ENCODE data around the gene AOC2. TPM values are rescaled to one million over a fixed set of nuclear protein-coding genes. Genes with fewer than 3 reads are reported as not detected.
A peak's percentile ranks its signal among the peaks of the same experiment; 100 is the strongest.

AOC2 gene
- polyA plus RNA-seq, 1 of the 3 experiments (the other 2 are of a cell fraction): 0.33 TPM

- TF ChIP-seq FOXJ3 (CRISPR knock-in tag; IDR thresholded peaks at IDR 0.05): no peak
Measured at GRCh38 chr17:42891539-42892152, 47.3 kb downstream of the AOC2 start (continued).

GRCh38 chr17:42893359-42893758 lies 49.0 kb downstream of the AOC2 start:
- H3K4me1 ChIP-seq (ENCODE audit: control insufficient read depth in 1 of 2, insufficient read depth in 2 of 2, low read depth in 1 of 2, low read length in 1 of 2): no peaks in the 10 kb centered on the region
- POLR2A ChIA-PET: no interaction called here
- no peaks in the 10 kb centered on the region for H3K79me2 ChIP-seq (ENCODE audit: insufficient read depth)
- 0 out of 2 replicates have a peak overlapping the region, but pooled peaks have one; percentile 5 for H3K4me2 ChIP-seq
- no peaks in the 10 kb centered on the region for H3K9me2 ChIP-seq
- no peaks in the 10 kb centered on the region; the same call in 1 of the 2 replicates for H3K27me3 ChIP-seq (ENCODE audit: insufficient read depth)
- no peaks in the 10 kb centered on the region for H4K20me1 ChIP-seq (ENCODE audit: insufficient read depth)
- H3K4me3 ChIP-seq (ENCODE audit: low read depth in 2 of 2, low read length in 1 of 2): no peak overlapping the region
- no peak for DNase-seq
- H3K27ac ChIP-seq (ENCODE audit: low read depth in 2 of 2, low read length in 1 of 2): no peak overlapping the region
- H2AFZ ChIP-seq (ENCODE audit: low read depth): 0 out of 2 replicates have a peak overlapping the region, but pooled peaks have one; percentile 22
- H3K36me3 ChIP-seq (replicated peaks in 1 of 2; ENCODE audit: control insufficient read depth in 1 of 2, insufficient read depth in 2 of 2, low read length in 1 of 2): no peaks in the 10 kb centered on the region
- no peak for TF ChIP-seq JUND (IDR thresholded peaks at IDR 0.05)
- no peak for TF ChIP-seq USF1 (IDR thresholded peaks at IDR 0.05; ENCODE audit: borderline replicate concordance, low read depth)
- no peak for TF ChIP-seq ZBTB33 (IDR thresholded peaks at IDR 0.05; ENCODE audit: borderline replicate concordance, low read depth)
- TF ChIP-seq SMC3 (IDR thresholded peaks at IDR 0.05; ENCODE audit: low read depth, low read length): no peak
- no peak for TF ChIP-seq TCF12 (IDR thresholded peaks at IDR 0.05)
- no peak for TF ChIP-seq MAX (IDR thresholded peaks at IDR 0.05; ENCODE audit: low read depth)
- TF ChIP-seq EZH2phosphoT487 (IDR thresholded peaks at IDR 0.05; ENCODE audit: borderline replicate concordance, low read depth): no peak
- TF ChIP-seq RAD21 (IDR thresholded peaks at IDR 0.05; ENCODE audit: low read length): no peak
- TF ChIP-seq FOSL2 (IDR thresholded peaks at IDR 0.05; ENCODE audit: borderline replicate concordance, low read depth): no peak
- TF ChIP-seq YY1 (IDR thresholded peaks at IDR 0.05; ENCODE audit: low read depth): no peak
- 50% methylated on average over 4 of the region's 4 CpGs for WGBS (ENCODE audit: low lambda C conversion rate)
- H3K9me3 ChIP-seq: no peaks in the 10 kb centered on the region
- H3F3A ChIP-seq (replicated peaks; ENCODE audit: insufficient read depth): peaks cover 6% of the 10 kb centered on the region
- CTCF ChIA-PET: no interaction called here
- no peak overlapping the region for H3K9ac ChIP-seq
